Mammary microvascular endothelial cell (primary cell): ENCODE data around the gene GPR85. TPM values are rescaled to one million over a fixed set of nuclear protein-coding genes. Genes with fewer than 3 reads are reported as not detected.

Experiments
- total RNA-seq: library from RNA; depleted of rRNA; stranded (reverse); fragments of >200 nt; gene quantifications from 2 replicates; pipeline ENCODE4 v1.2.3, GENCODE V29; 2015

GPR85 gene
- 0.30 and 1.1 TPM in 2 replicates for total RNA-seq

GRCh38 chr7:113086431-113086888, at the start of gene GPR85:
Gene GPR85, minus strand, starts transcription at chr7:113086827. Its CDS starts 2,106 bp downstream, at chr7:113084721.

GRCh38 chr7:113118074-113118959, 31.7 kb upstream of the GPR85 start, which contains the start of gene SMIM30:
Gene SMIM30, minus strand, starts transcription at chr7:113118554. Its CDS starts 976 bp downstream, at chr7:113117578.

Other genes starting within 250 kb of the GPR85 start
- gene SMIM30, start 31.7 kb upstream of the GPR85 start, total RNA-seq, result 80.8 and 106 TPM in 2 replicates